ENCODE measurements around the gene TPSB2.

- no peak for TF ChIP-seq CTCF (IDR thresholded peaks at IDR 0.05)
- TF ChIP-seq POLR2A (IDR thresholded peaks at IDR 0.05), result no peak
Measured at GRCh38 chr16:1258906-1259759, 29.1 kb upstream of the TPSB2 start.
